OCI-LY1 (cell line): ENCODE data around the gene FZD1.

Source experiments
- EZH2 ChIP-seq: fragments of 200-600 bp; sonication (generic), shearing (Covaris generic); IDR thresholded peaks from 2 replicates; pipeline ENCODE4 v1.8.0; 2017; ENCODE audit warnings: borderline replicate concordance, mixed run types, mild to moderate bottlenecking, antibody characterized with exemption, low read length, moderate library complexity, mixed read lengths
- TF ChIP-seq, protein P1 (sequence below): fragments of 200-600 bp; sonication (generic), shearing (Covaris generic); IDR thresholded peaks from 2 replicates; pipeline ENCODE4 v1.5.1; 2017; ENCODE audit warnings: mild to moderate bottlenecking, antibody characterized with exemption, low read length, moderate library complexity, mixed read lengths

DNA sequence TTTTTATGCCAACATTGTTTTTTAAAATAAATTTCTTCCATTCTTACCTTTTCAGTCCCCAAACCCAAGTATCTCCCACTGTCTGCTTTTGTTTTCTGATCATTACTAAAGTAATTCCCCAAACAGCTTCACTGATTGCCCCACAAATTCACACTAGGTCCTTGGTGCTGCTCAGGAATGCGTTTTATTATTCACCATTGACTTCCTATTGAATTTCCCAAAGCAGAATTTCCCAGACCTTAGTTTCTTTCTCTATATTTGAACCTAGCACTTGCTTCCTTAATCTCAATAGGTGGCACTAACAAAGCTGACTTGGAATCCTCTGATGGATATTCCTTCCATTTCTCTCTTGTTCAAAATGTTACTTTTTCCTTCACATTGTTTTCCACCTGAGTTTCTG, 52.2 kb downstream of the FZD1 start:
- TF ChIP-seq, protein P1, sequence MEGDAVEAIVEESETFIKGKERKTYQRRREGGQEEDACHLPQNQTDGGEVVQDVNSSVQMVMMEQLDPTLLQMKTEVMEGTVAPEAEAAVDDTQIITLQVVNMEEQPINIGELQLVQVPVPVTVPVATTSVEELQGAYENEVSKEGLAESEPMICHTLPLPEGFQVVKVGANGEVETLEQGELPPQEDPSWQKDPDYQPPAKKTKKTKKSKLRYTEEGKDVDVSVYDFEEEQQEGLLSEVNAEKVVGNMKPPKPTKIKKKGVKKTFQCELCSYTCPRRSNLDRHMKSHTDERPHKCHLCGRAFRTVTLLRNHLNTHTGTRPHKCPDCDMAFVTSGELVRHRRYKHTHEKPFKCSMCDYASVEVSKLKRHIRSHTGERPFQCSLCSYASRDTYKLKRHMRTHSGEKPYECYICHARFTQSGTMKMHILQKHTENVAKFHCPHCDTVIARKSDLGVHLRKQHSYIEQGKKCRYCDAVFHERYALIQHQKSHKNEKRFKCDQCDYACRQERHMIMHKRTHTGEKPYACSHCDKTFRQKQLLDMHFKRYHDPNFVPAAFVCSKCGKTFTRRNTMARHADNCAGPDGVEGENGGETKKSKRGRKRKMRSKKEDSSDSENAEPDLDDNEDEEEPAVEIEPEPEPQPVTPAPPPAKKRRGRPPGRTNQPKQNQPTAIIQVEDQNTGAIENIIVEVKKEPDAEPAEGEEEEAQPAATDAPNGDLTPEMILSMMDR = no peak
- no peak for TF ChIP-seq EZH2
